HFFc6 (cell line): ENCODE data around the gene EOLA1. TPM values are rescaled to one million over a fixed set of nuclear protein-coding genes. Genes with fewer than 3 reads are reported as not detected.
A peak's percentile ranks its signal among the peaks of the same experiment; 100 is the strongest.
"Not testable (repeated sequence)": the region's sequence is repeated elsewhere in the genome, so short reads cannot be mapped to it uniquely, and the experiment has no call there.

Experiments used
- DNase-seq: peaks from one replicate; pipeline ENCODE4 v3.0.0-alpha.2; 2018
- H3K27ac Mint-ChIP-seq: 2 replicates; pipeline ENCODE4 v1.8.0; 2020; ENCODE audit warnings: mild to moderate bottlenecking, mixed read lengths
- H3K27me3 Mint-ChIP-seq: 2 replicates; pipeline ENCODE4 v1.8.0; 2021; ENCODE audit warnings: mild to moderate bottlenecking, moderate library complexity, mixed read lengths; ENCODE audit not compliant: insufficient read depth
- H3K36me3 Mint-ChIP-seq: 2 replicates; pipeline ENCODE4 v1.8.0; 2021; ENCODE audit warnings: low read depth, mixed read lengths
- H3K4me1 Mint-ChIP-seq: 2 replicates; pipeline ENCODE4 v1.8.0; 2020; ENCODE audit warnings: low read depth, mixed read lengths
- H3K4me3 Mint-ChIP-seq: 2 replicates; pipeline ENCODE4 v1.8.0; 2020; ENCODE audit warnings: mild to moderate bottlenecking, moderate library complexity, mixed read lengths
- H3K9me3 Mint-ChIP-seq: 2 replicates; pipeline ENCODE4 v1.8.0; 2020; ENCODE audit warnings: mild to moderate bottlenecking, mixed read lengths
- total RNA-seq, 6 experiments: library from RNA; stranded (reverse); fragmentation: NEBNext Ultra II Directional; extraction: Animal tissue kit (Norgen Biotek cat#: 25700); gene quantifications; 2 replicates in 1 of 6; 3 replicates in 5 of 6; pipeline ENCODE4 v1.2.3, GENCODE V29; 2021
- TF ChIP-seq, protein P1 (sequence below): fragments of 200-600 bp; sonication (generic); IDR thresholded peaks from 2 replicates; pipeline ENCODE4 v1.5.0; 2021; ENCODE audit warnings: antibody characterized with exemption, mild to moderate bottlenecking

Gene EOLA1
- total RNA-seq, 6 experiments from 2014 or later, result 11.3 to 15.4 (median 13.6) TPM

DNA sequence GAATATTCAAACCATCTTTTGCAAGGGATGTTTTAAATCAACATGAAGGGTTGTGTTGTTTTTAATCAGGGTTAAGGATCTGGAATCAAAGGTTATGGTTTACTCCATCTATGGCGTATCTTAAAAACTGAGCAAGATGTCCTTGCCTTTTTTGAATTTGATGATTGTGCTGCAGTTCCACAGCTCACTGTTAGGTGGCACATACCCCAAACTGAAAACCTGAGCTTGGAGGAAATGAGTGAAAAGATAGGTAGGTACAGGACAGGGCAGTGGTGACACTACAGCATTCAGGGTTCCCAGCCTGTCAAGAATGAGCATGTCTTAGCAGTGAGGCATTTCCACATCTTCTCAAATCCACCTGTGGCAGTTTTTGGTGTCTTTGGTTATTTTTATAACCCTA is 13.1 kb upstream of the EOLA1 start:
- H3K4me3 Mint-ChIP-seq, result no peak overlapping the region
- peak; percentile 50 for DNase-seq
- H3K27me3 Mint-ChIP-seq, result no peaks in the 10 kb centered on the region; the same call in 1 of the 2 replicates
- no peaks in the 10 kb centered on the region for H3K36me3 Mint-ChIP-seq
- no peaks in the 10 kb centered on the region for H3K4me1 Mint-ChIP-seq
- TF ChIP-seq, protein P1, sequence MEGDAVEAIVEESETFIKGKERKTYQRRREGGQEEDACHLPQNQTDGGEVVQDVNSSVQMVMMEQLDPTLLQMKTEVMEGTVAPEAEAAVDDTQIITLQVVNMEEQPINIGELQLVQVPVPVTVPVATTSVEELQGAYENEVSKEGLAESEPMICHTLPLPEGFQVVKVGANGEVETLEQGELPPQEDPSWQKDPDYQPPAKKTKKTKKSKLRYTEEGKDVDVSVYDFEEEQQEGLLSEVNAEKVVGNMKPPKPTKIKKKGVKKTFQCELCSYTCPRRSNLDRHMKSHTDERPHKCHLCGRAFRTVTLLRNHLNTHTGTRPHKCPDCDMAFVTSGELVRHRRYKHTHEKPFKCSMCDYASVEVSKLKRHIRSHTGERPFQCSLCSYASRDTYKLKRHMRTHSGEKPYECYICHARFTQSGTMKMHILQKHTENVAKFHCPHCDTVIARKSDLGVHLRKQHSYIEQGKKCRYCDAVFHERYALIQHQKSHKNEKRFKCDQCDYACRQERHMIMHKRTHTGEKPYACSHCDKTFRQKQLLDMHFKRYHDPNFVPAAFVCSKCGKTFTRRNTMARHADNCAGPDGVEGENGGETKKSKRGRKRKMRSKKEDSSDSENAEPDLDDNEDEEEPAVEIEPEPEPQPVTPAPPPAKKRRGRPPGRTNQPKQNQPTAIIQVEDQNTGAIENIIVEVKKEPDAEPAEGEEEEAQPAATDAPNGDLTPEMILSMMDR, result peak; percentile 68
- no peaks in the 10 kb centered on the region for H3K9me3 Mint-ChIP-seq
- H3K27ac Mint-ChIP-seq, result 0 out of 2 replicates have a peak overlapping the region, but pooled peaks have one; percentile 5

DNA sequence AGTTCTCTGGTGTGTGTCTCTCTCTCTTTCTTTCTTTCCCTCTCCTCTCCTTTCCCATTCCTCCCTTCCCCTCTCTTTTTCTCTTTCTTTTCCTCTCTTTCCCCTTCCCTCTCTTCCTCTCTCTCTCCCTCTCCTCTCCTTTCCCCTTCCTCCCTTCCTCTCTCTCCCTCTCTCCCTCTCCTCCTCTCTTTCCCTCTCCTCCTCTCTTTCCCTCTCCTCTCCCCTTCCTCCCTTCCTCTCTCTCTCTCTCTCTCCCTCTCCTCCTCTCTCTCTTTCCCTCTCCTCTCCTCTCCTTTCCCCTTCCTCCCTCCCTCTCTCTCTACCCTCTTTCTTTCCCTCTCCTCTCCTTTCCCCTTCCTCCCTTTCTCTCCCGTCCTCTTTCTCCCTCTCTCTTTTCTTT is 12.4 kb upstream of the EOLA1 start:
- Mint-ChIP-seq H3K27me3 (no peaks in the 10 kb centered on the region; the same call in 1 of the 2 replicates), H3K27ac (no peak overlapping the region), H3K9me3 (no peaks in the 10 kb centered on the region), H3K4me3 (no peak overlapping the region), H3K36me3 (no peaks in the 10 kb centered on the region), H3K4me1 (no peaks in the 10 kb centered on the region)
- TF ChIP-seq, protein P1, result no peak
- no peak for DNase-seq

DNA sequence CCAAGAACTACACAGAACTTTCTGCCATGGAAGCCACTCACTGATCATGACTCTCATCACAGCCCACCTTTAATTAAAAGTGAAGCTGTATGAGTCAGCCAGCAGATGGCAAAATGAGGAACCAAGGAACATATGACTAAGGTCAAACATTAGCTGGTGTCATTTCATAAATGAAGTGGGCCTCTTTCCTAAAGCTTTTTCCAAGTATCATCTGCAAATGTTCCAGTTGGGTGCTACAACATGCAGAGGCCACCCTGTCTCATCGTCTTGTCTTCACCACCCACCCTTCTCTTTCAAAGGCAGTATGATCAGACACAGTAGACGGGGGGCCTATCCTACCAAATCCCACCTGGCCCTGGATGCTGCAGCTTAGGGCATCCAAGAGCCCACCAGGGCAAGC is 9.2 kb upstream of the EOLA1 start:
- TF ChIP-seq, protein P1, result no peak
- DNase-seq, result no peak
- H3K36me3 Mint-ChIP-seq, result no peaks in the 10 kb centered on the region

DNA sequence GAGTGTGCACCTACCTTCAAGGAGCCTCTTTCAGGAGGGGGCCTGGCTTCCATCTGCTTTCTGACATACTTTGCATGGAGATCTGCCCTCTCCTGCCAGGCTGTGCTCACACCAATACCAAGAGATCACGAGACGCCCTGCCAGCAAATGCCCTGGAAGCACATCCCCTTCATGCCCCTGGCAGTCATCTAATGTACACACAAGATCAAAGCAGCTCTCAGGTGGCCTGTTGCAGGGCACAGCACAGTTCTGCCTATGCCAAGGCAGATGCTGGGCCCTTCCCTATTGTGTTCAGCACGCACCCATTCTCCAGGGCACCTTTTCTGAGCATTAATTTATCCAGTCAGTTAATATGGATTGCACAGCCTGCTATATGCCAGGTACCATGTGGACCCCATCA is 7.9 kb upstream of the EOLA1 start:
- H3K27ac Mint-ChIP-seq, H3K36me3 Mint-ChIP-seq, H3K9me3 Mint-ChIP-seq, DNase-seq, H3K27me3 Mint-ChIP-seq, H3K4me1 Mint-ChIP-seq, H3K4me3 Mint-ChIP-seq: not testable (repeated sequence)

More for the DNA sequence above, 9.2 kb upstream of the EOLA1 start:
- H3K4me1 Mint-ChIP-seq, result no peaks in the 10 kb centered on the region
- no peak overlapping the region for H3K4me3 Mint-ChIP-seq
- H3K27me3 Mint-ChIP-seq, result no peaks in the 10 kb centered on the region
- H3K9me3 Mint-ChIP-seq, result no peaks in the 10 kb centered on the region
- no peak overlapping the region for H3K27ac Mint-ChIP-seq

DNA sequence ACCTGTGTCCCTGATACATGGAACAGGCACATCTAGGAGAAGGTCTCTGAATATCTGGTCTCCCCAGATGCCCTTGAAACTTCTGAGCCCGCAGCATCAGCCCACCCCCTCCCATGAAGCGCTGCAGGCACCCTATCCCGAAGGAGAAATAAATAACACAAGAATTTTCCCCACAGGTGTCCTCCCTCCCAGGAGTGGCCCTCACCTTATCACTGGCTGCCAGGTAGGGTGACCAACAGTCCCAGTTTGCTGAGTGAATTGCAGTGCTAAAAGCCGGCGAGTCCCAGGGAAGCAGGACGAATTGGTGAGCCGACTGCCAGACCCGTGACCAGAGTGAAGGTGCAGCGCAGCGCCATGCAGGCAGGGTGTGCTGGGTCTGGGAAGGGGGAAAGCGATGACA is 6.8 kb upstream of the EOLA1 start:
- DNase-seq, H3K4me3 Mint-ChIP-seq, H3K9me3 Mint-ChIP-seq, H3K27ac Mint-ChIP-seq, H3K27me3 Mint-ChIP-seq, H3K4me1 Mint-ChIP-seq, H3K36me3 Mint-ChIP-seq: not testable (repeated sequence)

DNA sequence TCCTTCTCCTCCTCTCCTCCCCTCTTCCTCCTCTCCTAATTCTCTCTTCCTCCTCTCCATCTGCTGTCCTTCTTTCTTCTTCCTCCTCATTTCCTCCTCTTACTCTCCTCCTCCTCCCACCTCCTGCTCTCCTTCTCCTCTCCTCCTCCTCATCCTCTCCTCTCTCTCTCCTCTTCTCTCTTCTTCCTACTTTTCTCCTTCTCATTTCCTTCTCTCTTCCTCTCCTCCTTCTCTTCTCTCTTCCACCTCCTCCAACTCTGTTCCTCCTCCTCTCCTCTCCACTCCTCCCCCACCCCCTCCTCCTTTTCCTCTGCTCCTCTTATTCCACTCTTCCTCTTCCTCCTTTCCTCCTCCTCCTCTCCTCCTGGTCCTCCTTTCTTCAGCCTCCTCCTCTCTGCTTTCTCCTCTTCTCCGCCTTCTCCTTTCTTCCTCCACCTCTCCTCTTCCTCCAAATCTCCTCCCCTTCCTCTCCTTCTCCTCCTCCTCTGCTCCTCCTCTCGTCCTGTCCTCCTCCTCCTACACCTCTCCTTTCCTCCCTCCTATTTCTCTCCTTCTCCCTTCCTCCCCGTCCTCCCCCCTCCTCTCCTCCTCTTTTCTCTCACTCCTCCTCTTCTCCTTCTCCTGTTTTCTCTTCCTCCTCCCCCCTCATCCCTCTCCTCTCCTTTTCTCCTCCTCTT is 5.7 kb upstream of the EOLA1 start:
- H3K9me3 Mint-ChIP-seq, H3K27me3 Mint-ChIP-seq, DNase-seq: not testable (repeated sequence)

DNA sequence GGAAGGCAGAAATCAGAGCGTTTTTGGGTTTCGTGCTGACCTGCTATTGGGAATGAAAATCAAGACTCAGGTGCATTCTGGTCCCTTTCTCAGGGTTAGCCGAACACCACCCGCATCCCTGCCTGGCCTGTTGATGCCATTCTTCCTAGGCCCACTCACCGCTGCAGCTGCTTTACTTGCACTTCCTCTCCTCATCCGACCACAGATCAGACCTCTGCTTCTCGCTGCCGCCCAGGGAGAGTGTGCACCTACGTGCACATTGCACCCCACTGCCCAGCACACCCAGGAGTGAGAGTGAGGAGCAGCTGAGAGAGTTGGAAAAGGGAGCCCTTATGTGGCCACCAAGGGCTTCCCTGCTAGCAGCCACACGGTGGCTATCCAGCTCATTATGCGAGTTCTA is 3.3 kb upstream of the EOLA1 start:
- not testable (repeated sequence) for H3K27me3 Mint-ChIP-seq, H3K27ac Mint-ChIP-seq, H3K9me3 Mint-ChIP-seq, DNase-seq, H3K4me1 Mint-ChIP-seq, H3K36me3 Mint-ChIP-seq, H3K4me3 Mint-ChIP-seq

More for the DNA sequence above, 5.7 kb upstream of the EOLA1 start:
- not testable (repeated sequence) for H3K4me3 Mint-ChIP-seq, H3K36me3 Mint-ChIP-seq, H3K4me1 Mint-ChIP-seq, H3K27ac Mint-ChIP-seq
